ENCODE data around the gene PTHLH.

DNA sequence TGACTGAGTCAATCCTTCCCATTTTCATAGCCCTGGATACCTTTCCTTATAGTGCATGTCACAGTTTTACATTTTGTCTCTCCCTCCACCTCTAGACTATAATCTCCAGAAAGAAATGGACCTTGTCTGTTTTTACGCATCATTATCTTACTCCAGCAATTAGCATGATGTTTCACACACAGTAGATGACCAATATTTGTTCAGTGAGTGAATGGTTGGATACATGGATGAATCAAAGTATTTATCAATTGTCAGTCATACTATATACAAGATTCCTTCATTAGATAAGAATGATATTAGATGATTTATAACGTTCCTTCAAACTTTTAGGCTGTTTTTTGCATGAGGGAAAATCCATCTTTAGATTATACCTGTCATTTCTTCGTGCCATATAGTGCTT lies 61.1 kb downstream of the PTHLH start:
- TF ChIP-seq, protein P1, sequence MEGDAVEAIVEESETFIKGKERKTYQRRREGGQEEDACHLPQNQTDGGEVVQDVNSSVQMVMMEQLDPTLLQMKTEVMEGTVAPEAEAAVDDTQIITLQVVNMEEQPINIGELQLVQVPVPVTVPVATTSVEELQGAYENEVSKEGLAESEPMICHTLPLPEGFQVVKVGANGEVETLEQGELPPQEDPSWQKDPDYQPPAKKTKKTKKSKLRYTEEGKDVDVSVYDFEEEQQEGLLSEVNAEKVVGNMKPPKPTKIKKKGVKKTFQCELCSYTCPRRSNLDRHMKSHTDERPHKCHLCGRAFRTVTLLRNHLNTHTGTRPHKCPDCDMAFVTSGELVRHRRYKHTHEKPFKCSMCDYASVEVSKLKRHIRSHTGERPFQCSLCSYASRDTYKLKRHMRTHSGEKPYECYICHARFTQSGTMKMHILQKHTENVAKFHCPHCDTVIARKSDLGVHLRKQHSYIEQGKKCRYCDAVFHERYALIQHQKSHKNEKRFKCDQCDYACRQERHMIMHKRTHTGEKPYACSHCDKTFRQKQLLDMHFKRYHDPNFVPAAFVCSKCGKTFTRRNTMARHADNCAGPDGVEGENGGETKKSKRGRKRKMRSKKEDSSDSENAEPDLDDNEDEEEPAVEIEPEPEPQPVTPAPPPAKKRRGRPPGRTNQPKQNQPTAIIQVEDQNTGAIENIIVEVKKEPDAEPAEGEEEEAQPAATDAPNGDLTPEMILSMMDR (IDR thresholded peaks at IDR 0.05), result no peak
- TF ChIP-seq EZH2 (IDR thresholded peaks at IDR 0.05; ENCODE audit: borderline replicate concordance, insufficient read depth, low read depth, low read length, poor library complexity, severe bottlenecking), result no peak

All from B cell (primary cell).